ENCODE measurements around the gene MYNN.

MYNN gene

DNA sequence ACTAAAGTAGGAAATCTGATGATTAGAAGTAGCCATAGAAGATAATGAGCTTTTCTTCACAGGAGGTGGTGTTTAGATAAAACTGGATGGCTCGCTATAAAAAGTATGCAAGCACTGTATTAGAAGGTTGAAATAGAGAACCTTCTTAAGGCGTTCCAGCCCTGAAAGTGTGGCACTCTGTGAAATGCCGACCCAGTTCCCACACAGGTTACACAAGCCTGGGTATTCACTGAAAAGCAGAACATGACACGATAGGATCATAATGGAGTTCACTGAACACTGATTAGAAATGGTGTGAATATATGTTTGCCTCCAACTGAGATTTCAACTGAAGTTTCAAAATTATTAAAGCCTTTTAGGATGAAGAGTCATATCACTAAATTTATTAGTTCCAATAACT lies 54.5 kb downstream of the MYNN start:
- Histone ChIP-seq H3K4me1 (ENCODE audit: control insufficient read depth, insufficient read depth, low read length) (no peaks in the 10 kb centered on the region), H3K27ac (ENCODE audit: low read depth, low read length) (no peak overlapping the region), H3K27me3 (ENCODE audit: control insufficient read depth, insufficient read depth, low read length) (no peaks in the 10 kb centered on the region), H3K9ac (ENCODE audit: low read length) (no peak overlapping the region), H3K36me3 (ENCODE audit: control insufficient read depth, insufficient read depth, low read length) (no peaks in the 10 kb centered on the region), H3K4me3 (ENCODE audit: low read depth, low read length) (no peak overlapping the region), H3K9me3 (ENCODE audit: control insufficient read depth, insufficient read depth, low read depth, low read length) (no peaks in the 10 kb centered on the region)

DNA sequence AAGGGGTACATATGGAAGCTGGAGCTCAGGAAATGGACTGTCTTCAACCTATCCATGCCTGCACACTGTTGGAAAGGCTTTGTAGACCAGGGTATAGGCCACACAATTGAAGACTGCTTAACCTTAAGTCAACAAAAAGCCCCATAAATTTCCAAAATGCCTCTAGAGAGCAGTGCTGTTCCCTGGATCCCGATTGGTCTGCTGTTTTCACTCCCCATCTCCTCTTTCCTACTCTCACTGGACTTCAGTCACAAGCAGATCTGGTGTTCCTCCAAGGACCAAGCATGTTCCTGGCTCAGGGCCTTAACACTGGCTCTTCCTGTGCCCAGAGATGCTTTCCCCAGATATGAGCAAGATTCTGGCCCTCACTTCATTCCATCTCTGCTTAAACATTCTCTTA lies 62.3 kb downstream of the MYNN start:
- no peaks in the 10 kb centered on the region for H3K9me3 ChIP-seq (ENCODE audit: control insufficient read depth, insufficient read depth, low read depth, low read length)
- H3K27ac ChIP-seq (ENCODE audit: low read depth, low read length): no peak overlapping the region
- H3K36me3 ChIP-seq (ENCODE audit: control insufficient read depth, insufficient read depth, low read length): no peaks in the 10 kb centered on the region
- H3K27me3 ChIP-seq (ENCODE audit: control insufficient read depth, insufficient read depth, low read length): no peaks in the 10 kb centered on the region
- no peak overlapping the region for H3K4me3 ChIP-seq (ENCODE audit: low read depth, low read length)
- H3K9ac ChIP-seq (ENCODE audit: low read length): no peak overlapping the region
- H3K4me1 ChIP-seq (ENCODE audit: control insufficient read depth, insufficient read depth, low read length): 0 out of 2 replicates have a peak, but pooled peaks cover 3% of the 10 kb centered on the region

DNA sequence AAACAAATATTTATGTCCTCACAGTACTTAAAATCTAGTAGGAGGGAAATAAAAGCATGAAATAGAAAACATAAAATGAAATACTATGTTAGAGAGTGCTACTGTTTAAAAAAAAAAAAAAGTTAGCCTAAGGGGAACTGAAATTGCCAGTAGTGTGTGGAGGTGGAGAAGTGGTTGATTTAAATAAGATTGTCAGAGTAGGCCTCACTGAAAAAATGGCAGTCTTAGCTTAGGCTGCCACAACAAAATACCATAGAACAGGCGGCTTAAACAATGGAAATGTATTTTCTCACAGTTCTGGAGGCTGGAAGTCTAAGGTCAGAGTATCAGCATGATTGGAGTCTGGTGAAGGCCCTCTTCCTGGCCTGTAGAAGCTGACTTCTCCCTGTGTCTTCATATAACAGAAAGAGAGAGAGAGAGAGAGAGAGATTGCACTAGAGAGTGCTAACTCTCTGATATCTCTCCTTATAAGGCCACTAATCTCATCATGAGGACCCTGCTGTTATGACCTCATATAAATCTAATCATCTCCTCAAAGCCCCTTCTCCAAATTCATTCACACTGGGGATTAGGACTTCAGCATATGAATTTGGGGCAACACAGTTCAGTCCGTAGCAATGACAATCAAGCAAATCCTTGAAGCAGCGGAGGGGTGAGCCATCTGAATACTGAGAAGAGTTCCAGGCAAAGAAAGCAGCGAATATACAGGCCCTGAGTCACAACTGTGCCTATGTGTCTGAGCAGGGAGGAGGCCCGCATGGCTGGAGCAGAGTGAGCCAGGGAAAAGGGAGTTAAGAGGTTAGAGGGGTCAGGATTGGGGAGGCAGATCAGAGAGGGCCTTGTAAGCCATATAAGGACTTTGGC lies 63.1 kb downstream of the MYNN start:
- H3K9ac ChIP-seq (ENCODE audit: low read length): no peak overlapping the region
- H3K4me1 ChIP-seq (ENCODE audit: control insufficient read depth, insufficient read depth, low read length): 0 out of 2 replicates have a peak, but pooled peaks cover 3% of the 10 kb centered on the region
- H3K9me3 ChIP-seq (ENCODE audit: control insufficient read depth, insufficient read depth, low read depth, low read length): no peaks in the 10 kb centered on the region
- H3K27ac ChIP-seq (ENCODE audit: low read depth, low read length): no peak overlapping the region
- no peaks in the 10 kb centered on the region for H3K27me3 ChIP-seq (ENCODE audit: control insufficient read depth, insufficient read depth, low read length)
- no peak overlapping the region for H3K4me3 ChIP-seq (ENCODE audit: low read depth, low read length)
- H3K36me3 ChIP-seq (ENCODE audit: control insufficient read depth, insufficient read depth, low read length): no peaks in the 10 kb centered on the region

DNA sequence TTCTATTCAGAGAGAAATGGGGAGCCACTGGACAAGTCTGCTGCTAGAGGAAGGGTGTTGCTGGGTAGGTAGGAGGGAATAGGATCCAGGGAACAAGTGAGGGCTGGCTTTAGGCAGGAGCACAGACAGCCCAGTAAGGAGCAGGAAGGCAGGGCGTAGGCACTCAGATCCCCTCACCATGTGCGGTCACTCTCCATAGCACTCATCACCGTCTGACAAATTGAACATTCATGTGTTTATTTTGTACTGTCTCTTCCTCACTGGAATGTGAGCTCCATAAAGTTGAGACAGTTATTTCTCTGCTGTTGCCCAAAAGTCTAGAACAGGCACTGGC lies 63.7 kb downstream of the MYNN start:
- Histone ChIP-seq H3K4me1 (ENCODE audit: control insufficient read depth, insufficient read depth, low read length) (0 out of 2 replicates have a peak, but pooled peaks cover 3% of the 10 kb centered on the region), H3K27me3 (ENCODE audit: control insufficient read depth, insufficient read depth, low read length) (no peaks in the 10 kb centered on the region), H3K27ac (ENCODE audit: low read depth, low read length) (no peak overlapping the region), H3K9ac (ENCODE audit: low read length) (no peak overlapping the region), H3K36me3 (ENCODE audit: control insufficient read depth, insufficient read depth, low read length) (no peaks in the 10 kb centered on the region), H3K4me3 (ENCODE audit: low read depth, low read length) (no peak overlapping the region), H3K9me3 (ENCODE audit: control insufficient read depth, insufficient read depth, low read depth, low read length) (no peaks in the 10 kb centered on the region)

- Histone ChIP-seq H3K36me3 (ENCODE audit: control insufficient read depth, insufficient read depth, low read length) (no peaks in the 10 kb centered on the region), H3K4me3 (ENCODE audit: low read depth, low read length) (no peak overlapping the region), H3K27me3 (ENCODE audit: control insufficient read depth, insufficient read depth, low read length) (no peaks in the 10 kb centered on the region), H3K27ac (ENCODE audit: low read depth, low read length) (no peak overlapping the region), H3K9ac (ENCODE audit: low read length) (no peak overlapping the region), H3K9me3 (ENCODE audit: control insufficient read depth, insufficient read depth, low read depth, low read length) (no peaks in the 10 kb centered on the region), H3K4me1 (ENCODE audit: control insufficient read depth, insufficient read depth, low read length) (0 out of 2 replicates have a peak, but pooled peaks cover 3% of the 10 kb centered on the region)
These were observed 65.4 kb downstream of the MYNN start for GRCh38 chr3:169838511-169839030.

Data from HUES6 (cell line).